Mammary epithelial cell (primary cell): ENCODE results near the gene PEX1.

Source experiments
- CTCF ChIP-seq, 2 donors: IDR thresholded peaks in 1 of 2; conservative IDR thresholded peaks in 1 of 2; 2 replicates each; pipeline ENCODE4 v1.5.1; 2011 to 2012; ENCODE audit warnings: inconsistent platforms in 2 of 2, low read length in 2 of 2, mild to moderate bottlenecking in 2 of 2, control low read depth in 1 of 2, low read depth in 1 of 2; ENCODE audit not compliant: insufficient read depth in 1 of 2; ENCODE audit errors: extremely low read depth in 1 of 2
- EZH2 ChIP-seq: IDR thresholded peaks from 2 replicates; pipeline ENCODE4 v1.6.1; 2012; ENCODE audit warnings: low read length, inconsistent platforms, borderline replicate concordance

GRCh38 chr7:92576296-92576695 is 48.0 kb upstream of the PEX1 start:
- no peak for TF ChIP-seq CTCF (conservative IDR thresholded peaks at IDR 0.05 in 1 of 2, IDR thresholded peaks at IDR 0.05 in 1 of 2; ENCODE audit: extremely low read depth in 1 of 2, insufficient read depth in 1 of 2, low read depth in 1 of 2, low read length in 2 of 2)
- TF ChIP-seq EZH2: no peak
